ENCODE measurements around the gene TNPO2.
"Not testable (repeated sequence)": the region's sequence is repeated elsewhere in the genome, so short reads cannot be mapped to it uniquely, and the experiment has no call there.

Gene TNPO2

GRCh38 chr19:12733369-12734214 is 9.9 kb upstream of the TNPO2 start:
- H3K4me1 ChIP-seq (ENCODE audit: control insufficient read depth, insufficient read depth, low read length), result peaks cover 3% of the 10 kb centered on the region
- no peaks in the 10 kb centered on the region for H3K9me3 ChIP-seq (ENCODE audit: control insufficient read depth, insufficient read depth, low read length)
- peaks cover 18% of the 10 kb centered on the region for H3K36me3 ChIP-seq (ENCODE audit: control insufficient read depth, insufficient read depth, low read length)
- H3K9ac ChIP-seq (ENCODE audit: low read depth, low read length), result peak overlapping the region; percentile 95
- H3K27me3 ChIP-seq (ENCODE audit: control insufficient read depth, insufficient read depth, low read length), result no peaks in the 10 kb centered on the region
- H3K4me3 ChIP-seq (ENCODE audit: low read depth, low read length), result peak overlapping the region; percentile 76

GRCh38 chr19:12731337-12731736 is 7.6 kb upstream of the TNPO2 start:
- no peak overlapping the region for H3K9ac ChIP-seq (ENCODE audit: low read depth, low read length)
- no peaks in the 10 kb centered on the region for H3K27me3 ChIP-seq (ENCODE audit: control insufficient read depth, insufficient read depth, low read length)
- H3K9me3 ChIP-seq (ENCODE audit: control insufficient read depth, insufficient read depth, low read length), result no peaks in the 10 kb centered on the region
- peaks cover 5% of the 10 kb centered on the region for H3K4me1 ChIP-seq (ENCODE audit: control insufficient read depth, insufficient read depth, low read length)
- H3K36me3 ChIP-seq (ENCODE audit: control insufficient read depth, insufficient read depth, low read length), result peaks cover 18% of the 10 kb centered on the region
- H3K4me3 ChIP-seq (ENCODE audit: low read depth, low read length), result no peak overlapping the region

- Histone ChIP-seq H3K9me3 (ENCODE audit: control insufficient read depth, insufficient read depth, low read length) (no peaks in the 10 kb centered on the region), H3K27me3 (ENCODE audit: control insufficient read depth, insufficient read depth, low read length) (no peaks in the 10 kb centered on the region), H3K36me3 (ENCODE audit: control insufficient read depth, insufficient read depth, low read length) (peaks cover 18% of the 10 kb centered on the region), H3K9ac (ENCODE audit: low read depth, low read length) (no peak overlapping the region), H3K4me3 (ENCODE audit: low read depth, low read length) (no peak overlapping the region), H3K4me1 (ENCODE audit: control insufficient read depth, insufficient read depth, low read length) (peaks cover 5% of the 10 kb centered on the region)
These were observed 6.3 kb upstream of the TNPO2 start for GRCh38 chr19:12730064-12730463.

GRCh38 chr19:12727745-12728433 is 4.2 kb upstream of the TNPO2 start:
- H3K27me3 ChIP-seq (ENCODE audit: control insufficient read depth, insufficient read depth, low read length), result no peaks in the 10 kb centered on the region
- H3K9ac ChIP-seq (ENCODE audit: low read depth, low read length), result no peak overlapping the region
- H3K4me3 ChIP-seq (ENCODE audit: low read depth, low read length), result no peak overlapping the region
- peaks cover 5% of the 10 kb centered on the region for H3K4me1 ChIP-seq (ENCODE audit: control insufficient read depth, insufficient read depth, low read length)
- H3K36me3 ChIP-seq (ENCODE audit: control insufficient read depth, insufficient read depth, low read length), result peaks cover 18% of the 10 kb centered on the region
- H3K9me3 ChIP-seq (ENCODE audit: control insufficient read depth, insufficient read depth, low read length), result no peaks in the 10 kb centered on the region

GRCh38 chr19:12726988-12727316 is 3.2 kb upstream of the TNPO2 start:
- Histone ChIP-seq H3K9ac (ENCODE audit: low read depth, low read length) (no peak overlapping the region), H3K27me3 (ENCODE audit: control insufficient read depth, insufficient read depth, low read length) (no peaks in the 10 kb centered on the region), H3K4me3 (ENCODE audit: low read depth, low read length) (no peak overlapping the region), H3K9me3 (ENCODE audit: control insufficient read depth, insufficient read depth, low read length) (no peaks in the 10 kb centered on the region), H3K4me1 (ENCODE audit: control insufficient read depth, insufficient read depth, low read length) (peaks cover 5% of the 10 kb centered on the region), H3K36me3 (ENCODE audit: control insufficient read depth, insufficient read depth, low read length) (peaks cover 18% of the 10 kb centered on the region)

- not testable (repeated sequence) for H3K27me3 ChIP-seq (ENCODE audit: control insufficient read depth, insufficient read depth, low read length); H3K4me3 ChIP-seq (ENCODE audit: low read depth, low read length); H3K4me1 ChIP-seq (ENCODE audit: control insufficient read depth, insufficient read depth, low read length); H3K9me3 ChIP-seq (ENCODE audit: control insufficient read depth, insufficient read depth, low read length); H3K36me3 ChIP-seq (ENCODE audit: control insufficient read depth, insufficient read depth, low read length); H3K9ac ChIP-seq (ENCODE audit: low read depth, low read length)
These were observed 1.9 kb upstream of the TNPO2 start for GRCh38 chr19:12725612-12726011.

- Histone ChIP-seq H3K36me3 (ENCODE audit: control insufficient read depth, insufficient read depth, low read length) (peaks cover 8% of the 10 kb centered on the region), H3K4me1 (ENCODE audit: control insufficient read depth, insufficient read depth, low read length) (peaks cover 5% of the 10 kb centered on the region), H3K9ac (ENCODE audit: low read depth, low read length) (peak overlapping the region; percentile 66), H3K27me3 (ENCODE audit: control insufficient read depth, insufficient read depth, low read length) (no peaks in the 10 kb centered on the region), H3K9me3 (ENCODE audit: control insufficient read depth, insufficient read depth, low read length) (no peaks in the 10 kb centered on the region), H3K4me3 (ENCODE audit: low read depth, low read length) (peak overlapping the region; percentile 84)
These were observed 421 bp downstream of the TNPO2 start for GRCh38 chr19:12723381-12723640.

- peak overlapping the region; percentile 66 for H3K9ac ChIP-seq (ENCODE audit: low read depth, low read length)
- H3K36me3 ChIP-seq (ENCODE audit: control insufficient read depth, insufficient read depth, low read length), result peaks cover 9% of the 10 kb centered on the region
- H3K4me3 ChIP-seq (ENCODE audit: low read depth, low read length), result peak overlapping the region; percentile 84
- H3K4me1 ChIP-seq (ENCODE audit: control insufficient read depth, insufficient read depth, low read length), result peaks cover 5% of the 10 kb centered on the region
- no peaks in the 10 kb centered on the region for H3K9me3 ChIP-seq (ENCODE audit: control insufficient read depth, insufficient read depth, low read length)
- H3K27me3 ChIP-seq (ENCODE audit: control insufficient read depth, insufficient read depth, low read length), result no peaks in the 10 kb centered on the region
These were observed 959 bp downstream of the TNPO2 start for GRCh38 chr19:12722566-12723380.

GRCh38 chr19:12721656-12722565 is 1.8 kb downstream of the TNPO2 start:
- H3K27me3 ChIP-seq (ENCODE audit: control insufficient read depth, insufficient read depth, low read length), result no peaks in the 10 kb centered on the region
- H3K9me3 ChIP-seq (ENCODE audit: control insufficient read depth, insufficient read depth, low read length), result no peaks in the 10 kb centered on the region
- H3K4me1 ChIP-seq (ENCODE audit: control insufficient read depth, insufficient read depth, low read length), result peaks cover 5% of the 10 kb centered on the region
- peak overlapping the region; percentile 50 for H3K9ac ChIP-seq (ENCODE audit: low read depth, low read length)
- H3K4me3 ChIP-seq (ENCODE audit: low read depth, low read length), result peak overlapping the region; percentile 84
- H3K36me3 ChIP-seq (ENCODE audit: control insufficient read depth, insufficient read depth, low read length), result peaks cover 9% of the 10 kb centered on the region

- Histone ChIP-seq H3K9ac (ENCODE audit: low read depth, low read length) (peak overlapping the region; percentile 50), H3K27me3 (ENCODE audit: control insufficient read depth, insufficient read depth, low read length) (no peaks in the 10 kb centered on the region), H3K9me3 (ENCODE audit: control insufficient read depth, insufficient read depth, low read length) (no peaks in the 10 kb centered on the region), H3K36me3 (ENCODE audit: control insufficient read depth, insufficient read depth, low read length) (peaks cover 10% of the 10 kb centered on the region), H3K4me3 (ENCODE audit: low read depth, low read length) (peak overlapping the region; percentile 84), H3K4me1 (ENCODE audit: control insufficient read depth, insufficient read depth, low read length) (no peaks in the 10 kb centered on the region)
These were observed 2.7 kb downstream of the TNPO2 start for GRCh38 chr19:12720851-12721655.
